NCI-H345 treated with DMSO at 0.1 percent for 48 hours (cell line): ENCODE measurements around the gene MGAT4C.

ENCODE experiments used
- DNase-seq: peaks from one replicate; lab custom pipeline; 2025; ENCODE audit not compliant: unreplicated experiment; lab: John Stamatoyannopoulos, UW

Gene MGAT4C

GRCh38 chr12:85985996-85986395, 270.2 kb downstream of the MGAT4C start:
- no peak for DNase-seq

GRCh38 chr12:85983601-85984000, 272.6 kb downstream of the MGAT4C start:
- no peak for DNase-seq

- DNase-seq, result no peak
These were observed 276.6 kb downstream of the MGAT4C start for GRCh38 chr12:85979641-85980040.

- no peak for DNase-seq
These were observed 280.5 kb downstream of the MGAT4C start for GRCh38 chr12:85975716-85976115.

- no peak for DNase-seq
These were observed 284.4 kb downstream of the MGAT4C start for GRCh38 chr12:85971800-85972199.

GRCh38 chr12:85968606-85969005, 287.6 kb downstream of the MGAT4C start:
- no peak for DNase-seq

GRCh38 chr12:85963326-85963725, 292.9 kb downstream of the MGAT4C start:
- no peak for DNase-seq

GRCh38 chr12:85956081-85956480, 300.1 kb downstream of the MGAT4C start:
- no peak for DNase-seq

- no peak for DNase-seq
These were observed 301.1 kb downstream of the MGAT4C start for GRCh38 chr12:85955127-85955526.

- DNase-seq, result peak; percentile 2
These were observed 304.4 kb downstream of the MGAT4C start for GRCh38 chr12:85951823-85952222.

- no peak for DNase-seq
These were observed 306.9 kb downstream of the MGAT4C start for GRCh38 chr12:85949253-85949652.

- DNase-seq, result no peak
These were observed 307.9 kb downstream of the MGAT4C start for GRCh38 chr12:85948340-85948739.

- DNase-seq, result no peak
These were observed 308.9 kb downstream of the MGAT4C start for GRCh38 chr12:85947286-85947685.

- DNase-seq, result no peak
These were observed 309.8 kb downstream of the MGAT4C start for GRCh38 chr12:85946375-85946774.

GRCh38 chr12:85927166-85927565, 329.0 kb downstream of the MGAT4C start:
- no peak for DNase-seq

GRCh38 chr12:85923767-85924331, 332.3 kb downstream of the MGAT4C start:
- DNase-seq, result peak; percentile 6

GRCh38 chr12:85920324-85920947, 335.8 kb downstream of the MGAT4C start:
- DNase-seq, result peak; percentile 67
